ENCODE data around the gene MTCP1. TPM values are rescaled to one million over a fixed set of nuclear protein-coding genes. Genes with fewer than 3 reads are reported as not detected.

Gene MTCP1
- total RNA-seq (10 to 100 TPM in 4 of 7 donors, 1 to 10 TPM in 2, under 1 TPM in 1; 0.36 to 29.0 (median 27.3) TPM), polyA plus RNA-seq (10 to 100 TPM; 14.0 to 29.0 TPM)
- long read RNA-seq, donor 1, partial matches to known transcripts: 0 of 7 reads
- long read RNA-seq, donor 1, other reads (novel, unspliced or antisense): 7 of 7 reads
- long read RNA-seq, donor 2, partial matches to known transcripts: 0 of 11 reads
- long read RNA-seq, donor 2, other reads (novel, unspliced or antisense): 11 of 11 reads
- long read RNA-seq, donor 3, partial matches to known transcripts: 0 of 5 reads
- long read RNA-seq, donor 3, other reads (novel, unspliced or antisense): 5 of 5 reads

GRCh38 chrX:155070975-155071693, at the start of gene MTCP1, which contains the start of the genes BRCC3 and CMC4:
TSS of gene MTCP1 (minus strand) at chrX:155071136. CDS start at chrX:155066010, 5,126 bp downstream.
TSS of gene BRCC3 (plus strand) at chrX:155071508. CDS start at chrX:155071528, 20 bp downstream.
TSS of gene CMC4 (minus strand) at chrX:155071136. CDS start at chrX:155064023, 7,113 bp downstream.
- peak; percentile 74 to 85 (median 78) for DNase-seq
- Histone ChIP-seq H3K27ac (peak within 1 kb of the TSS in 1 of 2 donors; percentile 69), H3K4me3 (peak within 1 kb of the TSS; percentile 45), H3K27me3 (no peaks in the 10 kb centered on the region), H3K4me1 (ENCODE audit: insufficient read depth) (no peaks in the 10 kb centered on the region), H3K9me3 (no peaks in the 10 kb centered on the region), H3K36me3 (no peaks in the 10 kb centered on the region)
- intact Hi-C loops (cut with DNase I): no loop called here
- WGBS, 3 donors: 29 to 59% (median 47%) methylated on average over 30 to 81 of the region's 81 CpGs
- no peak for TF ChIP-seq EP300 (IDR thresholded peaks at IDR 0.05)
- TF ChIP-seq, protein P1, sequence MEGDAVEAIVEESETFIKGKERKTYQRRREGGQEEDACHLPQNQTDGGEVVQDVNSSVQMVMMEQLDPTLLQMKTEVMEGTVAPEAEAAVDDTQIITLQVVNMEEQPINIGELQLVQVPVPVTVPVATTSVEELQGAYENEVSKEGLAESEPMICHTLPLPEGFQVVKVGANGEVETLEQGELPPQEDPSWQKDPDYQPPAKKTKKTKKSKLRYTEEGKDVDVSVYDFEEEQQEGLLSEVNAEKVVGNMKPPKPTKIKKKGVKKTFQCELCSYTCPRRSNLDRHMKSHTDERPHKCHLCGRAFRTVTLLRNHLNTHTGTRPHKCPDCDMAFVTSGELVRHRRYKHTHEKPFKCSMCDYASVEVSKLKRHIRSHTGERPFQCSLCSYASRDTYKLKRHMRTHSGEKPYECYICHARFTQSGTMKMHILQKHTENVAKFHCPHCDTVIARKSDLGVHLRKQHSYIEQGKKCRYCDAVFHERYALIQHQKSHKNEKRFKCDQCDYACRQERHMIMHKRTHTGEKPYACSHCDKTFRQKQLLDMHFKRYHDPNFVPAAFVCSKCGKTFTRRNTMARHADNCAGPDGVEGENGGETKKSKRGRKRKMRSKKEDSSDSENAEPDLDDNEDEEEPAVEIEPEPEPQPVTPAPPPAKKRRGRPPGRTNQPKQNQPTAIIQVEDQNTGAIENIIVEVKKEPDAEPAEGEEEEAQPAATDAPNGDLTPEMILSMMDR (IDR thresholded peaks at IDR 0.05): no peak
- TF ChIP-seq POLR2A (IDR thresholded peaks at IDR 0.05): peak; percentile 31

- Histone ChIP-seq H3K36me3 (no peaks in the 10 kb centered on the region), H3K27ac (no peak overlapping the region), H3K4me1 (ENCODE audit: insufficient read depth) (no peaks in the 10 kb centered on the region), H3K9me3 (no peaks in the 10 kb centered on the region), H3K27me3 (no peaks in the 10 kb centered on the region), H3K4me3 (no peak overlapping the region)
- no peak for TF ChIP-seq EP300 (IDR thresholded peaks at IDR 0.05)
- TF ChIP-seq, protein P1 (IDR thresholded peaks at IDR 0.05): no peak
- TF ChIP-seq POLR2A (IDR thresholded peaks at IDR 0.05): no peak
- intact Hi-C loops (cut with DNase I): no loop called here
- 67 to 82% (median 81%) methylated on average over 1 of the region's 1 CpG for WGBS, 3 donors
- no peak for DNase-seq
These were observed 44.4 kb upstream of the MTCP1 start for GRCh38 chrX:155115174-155115819.

- 76 to 82% (median 81%) methylated on average over 4 of the region's 4 CpGs for WGBS, 3 donors
- Histone ChIP-seq H3K4me3 (no peak overlapping the region), H3K4me1 (ENCODE audit: insufficient read depth) (no peaks in the 10 kb centered on the region), H3K27ac (no peak overlapping the region), H3K9me3 (no peaks in the 10 kb centered on the region), H3K36me3 (no peaks in the 10 kb centered on the region), H3K27me3 (no peaks in the 10 kb centered on the region)
- intact Hi-C loops (cut with DNase I): no loop called here
- DNase-seq: no peak
- TF ChIP-seq EP300 (IDR thresholded peaks at IDR 0.05) (no peak), POLR2A (IDR thresholded peaks at IDR 0.05) (no peak)
These were observed 42.2 kb upstream of the MTCP1 start for GRCh38 chrX:155113097-155113496.

DNA sequence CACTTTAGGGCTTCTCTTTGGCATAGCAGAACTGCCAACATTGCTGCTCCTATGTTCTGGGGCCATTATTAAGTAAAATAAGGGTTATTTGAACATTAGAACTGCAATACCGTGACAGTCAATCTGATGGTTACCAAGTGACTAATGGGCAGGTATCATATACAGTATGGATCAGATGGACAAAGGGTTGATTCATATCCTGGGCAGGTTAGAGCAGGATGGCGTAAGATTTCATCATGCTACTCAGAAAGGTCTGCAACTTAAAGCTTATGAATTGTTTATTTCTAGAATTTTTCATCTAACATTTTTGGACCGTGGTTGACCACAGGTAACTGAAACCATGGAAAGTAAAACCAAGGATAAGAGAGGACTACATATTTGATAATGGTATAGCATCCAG, 41.2 kb upstream of the MTCP1 start:
- WGBS, 3 donors: 73 to 88% (median 75%) methylated on average over 3 of the region's 3 CpGs
- Histone ChIP-seq H3K36me3 (no peaks in the 10 kb centered on the region), H3K27ac (no peak overlapping the region), H3K27me3 (no peaks in the 10 kb centered on the region), H3K4me3 (no peak overlapping the region), H3K4me1 (ENCODE audit: insufficient read depth) (no peaks in the 10 kb centered on the region), H3K9me3 (no peaks in the 10 kb centered on the region)
- DNase-seq: no peak
- intact Hi-C loops (cut with DNase I): no loop called here
- no peak for TF ChIP-seq EP300 (IDR thresholded peaks at IDR 0.05)
- no peak for TF ChIP-seq POLR2A (IDR thresholded peaks at IDR 0.05)
- TF ChIP-seq, protein P1 (IDR thresholded peaks at IDR 0.05): no peak

Data from ovary (tissue), 10 donors.